K562 (cell line): ENCODE measurements around the gene TASP1. TPM values are rescaled to one million over a fixed set of nuclear protein-coding genes. Genes with fewer than 3 reads are reported as not detected.
A peak's percentile ranks its signal among the peaks of the same experiment; 100 is the strongest.

ENCODE experiments used
- ATAC-seq: fragments of 200-7000 bp; cut with Tn5 transposase; 3 replicates; pipeline ENCODE4 v1.9.1; 2020; ENCODE audit warnings: moderate library complexity
- BruUV-seq: library from RNA; stranded (reverse); fragments of 400-500 nt; replicated peaks from 2 replicates; lab custom pipeline; 2021; lab: Mats Ljungman, UMichigan
- CTCF ChIA-PET: fragments of 300-600 bp; formaldehyde crosslinking; extraction: SDS; loops from one replicate; lab custom pipeline; 2021; ENCODE audit warnings: low intra/inter-chr PET ratio; lab: Yijun Ruan, JAX
- POLR2A ChIA-PET: fragments of 300-600, 350-650 bp; sonication (Branson Sonifier 250); formaldehyde crosslinking; extraction: SDS; loops from one replicate; lab custom pipeline; 2021; ENCODE audit warnings: antibody characterized with exemption, inconsistent platforms; lab: Yijun Ruan, JAX
- DNase-seq, 4 experiments: peaks; one replicate each; pipeline versions ENCODE4 v3.0.0 to v3.0.0-alpha.2; 2011 to 2018; ENCODE audit warnings: low spot score in 3 of 4, mixed read lengths in 3 of 4; ENCODE audit errors: extremely low read depth in 1 of 4
- FAIRE-seq: peaks from 2 replicates; lab custom pipeline; 2011; peaks lifted over from hg19 to GRCh38; lab: Jason Lieb, UNC
- H2AFZ ChIP-seq: 2 replicates; pipeline ENCODE4 v1.6.0; 2011; ENCODE audit warnings: low read depth, low read length, control low read depth, inconsistent platforms
- H3K27ac ChIP-seq: fragments of 200-600 bp; 3 replicates; pipeline ENCODE4 v1.8.0; 2011; ENCODE audit warnings: low read depth, mild to moderate bottlenecking, control low read depth, inconsistent platforms, low read length, moderate library complexity, mixed read lengths; ENCODE audit errors: extremely low read depth
- H3K27me3 ChIP-seq, 2 experiments: fragments of 300-600 bp in 1 of 2; 2 replicates in 1 of 2; 3 replicates in 1 of 2; pipeline versions ENCODE4 v1.6.0 to v1.8.0; 2011; ENCODE audit warnings: inconsistent platforms in 2 of 2, low read length in 2 of 2, mild to moderate bottlenecking in 1 of 2, mixed read lengths in 1 of 2, moderate library complexity in 1 of 2; ENCODE audit not compliant: control insufficient read depth in 2 of 2, insufficient read depth in 2 of 2
- H3K36me3 ChIP-seq: fragments of 300-600 bp; 3 replicates; pipeline ENCODE4 v1.8.0; 2011; ENCODE audit warnings: mild to moderate bottlenecking, low read length, inconsistent platforms; ENCODE audit not compliant: control insufficient read depth, insufficient read depth
- H3K4me1 ChIP-seq, 2 experiments: fragments of 200-600 bp in 1 of 2; replicated peaks in 1 of 2; 2 replicates in 1 of 2; 3 replicates in 1 of 2; pipeline versions ENCODE4 v1.5.1 to v1.8.0; 2011; ENCODE audit warnings: inconsistent platforms in 2 of 2, low read length in 2 of 2, mild to moderate bottlenecking in 1 of 2, mixed read lengths in 1 of 2, moderate library complexity in 1 of 2; ENCODE audit not compliant: control insufficient read depth in 2 of 2, insufficient read depth in 2 of 2
- H3K4me2 ChIP-seq: 2 replicates; pipeline ENCODE4 v1.6.1; 2011; ENCODE audit warnings: low read length, control low read depth, inconsistent platforms, mixed read lengths; ENCODE audit not compliant: insufficient read depth
- H3K4me3 ChIP-seq: fragments of 200-600 bp; sonication (generic), shearing (Covaris generic); 2 replicates; pipeline ENCODE4 v1.5.1; 2016; ENCODE audit warnings: control low read depth, inconsistent platforms
- H3K79me2 ChIP-seq: fragments of 200-600 bp; 3 replicates; pipeline ENCODE4 v1.8.0; 2011; ENCODE audit warnings: low read length, inconsistent platforms; ENCODE audit not compliant: control insufficient read depth, insufficient read depth
- H3K9ac ChIP-seq, 2 experiments: 2 replicates each; pipeline versions ENCODE4 v1.6.0 to v1.6.1; 2011; ENCODE audit warnings: low read depth in 2 of 2, low read length in 2 of 2, control low read depth in 1 of 2, inconsistent platforms in 1 of 2, mild to moderate bottlenecking in 1 of 2, mixed read lengths in 1 of 2; ENCODE audit not compliant: insufficient read depth in 1 of 2
- H3K9me1 ChIP-seq: one replicate; pipeline ENCODE4 v1.6.0; 2011; ENCODE audit warnings: inconsistent platforms, mild to moderate bottlenecking, low read length, moderate library complexity; ENCODE audit not compliant: control insufficient read depth, insufficient read depth
- H3K9me3 ChIP-seq: replicated peaks from 2 replicates; pipeline ENCODE4 v1.5.1; 2011; ENCODE audit warnings: low read depth, low read length, inconsistent platforms; ENCODE audit not compliant: control insufficient read depth, insufficient read depth
- H4K20me1 ChIP-seq: replicated peaks from 2 replicates; pipeline ENCODE4 v1.6.1; 2011; ENCODE audit warnings: low read length, inconsistent platforms, mixed read lengths; ENCODE audit not compliant: control insufficient read depth, insufficient read depth
- CEBPB ChIP-seq: fragments of 450-650 bp; IDR thresholded peaks from 2 replicates; pipeline ENCODE4 v1.6.1; 2016; ENCODE audit warnings: missing genetic modification characterization, missing compliant biosample characterization
- EGR1 ChIP-seq: fragments of 450-650 bp; conservative IDR thresholded peaks from 2 replicates; pipeline ENCODE4 v1.6.1; 2017; ENCODE audit warnings: mild to moderate bottlenecking
- MAFG ChIP-seq: fragments of 450-650 bp; conservative IDR thresholded peaks from 2 replicates; pipeline ENCODE4 v1.6.1; 2016; ENCODE audit warnings: missing genetic modification characterization, missing compliant biosample characterization
- NFE2 ChIP-seq: IDR thresholded peaks from 2 replicates; pipeline ENCODE4 v1.6.1; 2014; ENCODE audit warnings: antibody characterized with exemption, low read depth
- PURB ChIP-seq: sonication (generic); formaldehyde crosslinking; IDR thresholded peaks from 2 replicates; pipeline ENCODE4 v1.9.0; 2021; ENCODE audit warnings: low read depth, mild to moderate bottlenecking, missing genetic modification reagents
- ZNF561 ChIP-seq: fragments of 450-650 bp; formaldehyde crosslinking; conservative IDR thresholded peaks from 2 replicates; pipeline ENCODE4 v1.4.0; 2020; ENCODE audit warnings: mild to moderate bottlenecking, moderate library complexity
- WGBS: fragments of 100-300 bp; shearing (Covaris generic); methylation state at CpG from one replicate; pipeline ENCODE4 v1.1.6; 2016; ENCODE audit warnings: low coverage, mixed read lengths; ENCODE audit not compliant: insufficient coverage; ENCODE audit errors: missing lambda C conversion rate; 5-methylcytosine and 5-hydroxymethylcytosine counted together
- in situ Hi-C: fragments of 300-500 bp; cut with MboI; formaldehyde crosslinking; loops from 4 replicates; pipeline ENCODE4 v1.15.0; 2018; ENCODE audit warnings: inconsistent platforms, mixed read lengths
- intact Hi-C: fragments of 100-400 bp; cut with micrococcal nuclease; formaldehyde crosslinking; loops from 2 replicates; pipeline ENCODE4 v1.14.2; 2022
- polyA plus RNA-seq, 8 experiments: library from polyadenylated mRNA; depleted of rRNA in 4 of 8; stranded (reverse) in 5 of 8; unstranded in 3 of 8; fragments of >200 nt; fragmentation: Nextera tagmentation in 2 of 8; fragmentation: Illumina TruSeq in 1 of 8; extraction: Ambion mirVana in 2 of 8; extraction: Trizol in 1 of 8; gene quantifications; 2 replicates each; pipeline versions ENCODE4 v1.2.1 to v1.2.3, GENCODE V29; 2011 to 2014; ENCODE audit warnings: inconsistent platforms in 1 of 8, missing spikeins in 1 of 8
- total RNA-seq, 7 experiments: library from RNA; depleted of rRNA in 6 of 7; stranded (reverse); fragments of >200 nt in 6 of 7; fragmentation: Illumina TruSeq in 2 of 7; extraction: Trizol in 2 of 7; gene quantifications; 2 replicates each; pipeline versions ENCODE4 v1.2.1 to v1.2.3, GENCODE V29; 2011 to 2021; ENCODE audit warnings: low replicate concordance in 1 of 7

Gene TASP1
- total and polyA plus RNA-seq, 9 of the 15 experiments (the other 6 are each of a cell fraction or from before 2014, with no cell fraction given), result 3.7 to 10.6 (median 6.4) TPM

GRCh38 chr20:13426870-13427269, 211.9 kb downstream of the TASP1 start:
- no peaks in the 10 kb centered on the region for H3K9me3 ChIP-seq
- WGBS, result 72% methylated on average over 3 of the region's 3 CpGs
- intact Hi-C loops, result no loop called here
- ChIA-PET POLR2A (no interaction called here), CTCF (no interaction called here)
- H3K79me2 ChIP-seq, result no peaks in the 10 kb centered on the region
- no peak overlapping the region for H3K9ac ChIP-seq
- FAIRE-seq, result no peak
- H3K27ac ChIP-seq, result no peak overlapping the region
- no peaks in the 10 kb centered on the region for H3K9me1 ChIP-seq
- no TSS peak for BruUV-seq
- no peak for DNase-seq
- no peaks in the 10 kb centered on the region; the same call in 1 of the 2 replicates for H4K20me1 ChIP-seq
- 0 out of 3 replicates have a peak, but pooled peaks cover 3% of the 10 kb centered on the region for H3K36me3 ChIP-seq
- no peak overlapping the region for H3K4me3 ChIP-seq
- H3K27me3 ChIP-seq, result no peaks in the 10 kb centered on the region
- ATAC-seq, result no peak
- H3K4me1 ChIP-seq, result no peaks in the 10 kb centered on the region
- no peak overlapping the region for H3K4me2 ChIP-seq
- no peak overlapping the region for H2AFZ ChIP-seq
- in situ Hi-C loops, result no loop called here
- no peak for TF ChIP-seq PURB (CRISPR knock-in tag)
- no peak for TF ChIP-seq EGR1
- TF ChIP-seq MAFG (tag), result peak; percentile 38; the same call in 1 of the 2 replicates
- no peak for TF ChIP-seq ZNF561 (CRISPR knock-in tag)
- TF ChIP-seq CEBPB (tag), result no peak
- peak; percentile 37; the same call in 1 of the 2 replicates for TF ChIP-seq NFE2
